CD14-positive monocyte (primary cell): ENCODE data around the gene COQ3. TPM values are rescaled to one million over a fixed set of nuclear protein-coding genes. Genes with fewer than 3 reads are reported as not detected.

ENCODE experiments used
- DNase-seq, 3 donors: peaks; one replicate each; pipeline ENCODE4 v3.0.0-alpha.2; 2011 to 2022
- H2AFZ ChIP-seq: 2 replicates; pipeline ENCODE4 v1.6.0; 2012; ENCODE audit warnings: mild to moderate bottlenecking, low read depth, low read length, inconsistent platforms; ENCODE audit not compliant: insufficient read depth, poor library complexity, severe bottlenecking
- H3K27ac ChIP-seq, 2 donors: 1 replicate in 1 of 2; 2 replicates in 1 of 2; pipeline ENCODE4 v1.5.1; 2012 to 2013; ENCODE audit warnings: low read length in 2 of 2, control low read depth in 1 of 2, inconsistent platforms in 1 of 2, low read depth in 1 of 2, mild to moderate bottlenecking in 1 of 2
- H3K27me3 ChIP-seq, 2 donors: one replicate each; pipeline versions ENCODE4 v1.6.0 to v1.6.1; 2011 to 2013; ENCODE audit warnings: low read length in 2 of 2; ENCODE audit not compliant: control insufficient read depth in 2 of 2, insufficient read depth in 2 of 2
- H3K36me3 ChIP-seq, 2 donors: replicated peaks in 1 of 2; 1 replicate in 1 of 2; 2 replicates in 1 of 2; pipeline versions ENCODE4 v1.5.1 to v1.6.1; 2012 to 2013; ENCODE audit warnings: low read length in 2 of 2, control low read depth in 1 of 2, inconsistent platforms in 1 of 2, mild to moderate bottlenecking in 1 of 2; ENCODE audit not compliant: insufficient read depth in 2 of 2, control insufficient read depth in 1 of 2
- H3K4me1 ChIP-seq, 2 donors: 1 replicate in 1 of 2; 2 replicates in 1 of 2; pipeline versions ENCODE4 v1.5.1 to v1.6.1; 2012 to 2013; ENCODE audit warnings: low read length in 2 of 2, control low read depth in 1 of 2, inconsistent platforms in 1 of 2, mild to moderate bottlenecking in 1 of 2, moderate library complexity in 1 of 2; ENCODE audit not compliant: insufficient read depth in 2 of 2, control insufficient read depth in 1 of 2
- H3K4me2 ChIP-seq: replicated peaks from 2 replicates; pipeline ENCODE3; 2012; ENCODE audit warnings: low read length, moderate library complexity, mild to moderate bottlenecking; ENCODE audit not compliant: poor library complexity, severe bottlenecking; ENCODE audit errors: extremely low read depth
- H3K4me3 ChIP-seq, 3 experiments: fragments of 200-600 bp in 1 of 3; sonication (generic) in 1 of 3; replicated peaks in 1 of 3; 1 replicate in 2 of 3; 2 replicates in 1 of 3; pipeline ENCODE4 v1.5.1; 2011 to 2013; ENCODE audit warnings: low read length in 3 of 3, mild to moderate bottlenecking in 3 of 3, control low read depth in 2 of 3, low read depth in 2 of 3, inconsistent platforms in 1 of 3, moderate library complexity in 1 of 3
- H3K79me2 ChIP-seq: 2 replicates; pipeline ENCODE4 v1.6.0; 2012; ENCODE audit warnings: mild to moderate bottlenecking, control low read depth, inconsistent platforms, low read length, moderate library complexity; ENCODE audit not compliant: insufficient read depth
- H3K9ac ChIP-seq: 2 replicates; pipeline ENCODE4 v1.6.0; 2017; ENCODE audit warnings: low read length, mild to moderate bottlenecking; ENCODE audit not compliant: insufficient read depth, poor library complexity, severe bottlenecking
- H3K9me3 ChIP-seq, 2 donors: replicated peaks in 1 of 2; 1 replicate in 1 of 2; 2 replicates in 1 of 2; pipeline versions ENCODE4 v1.5.1 to v1.6.1; 2012 to 2013; ENCODE audit warnings: low read length in 2 of 2, control low read depth in 1 of 2; ENCODE audit not compliant: control insufficient read depth in 1 of 2, insufficient read depth in 1 of 2
- H4K20me1 ChIP-seq: 2 replicates; pipeline ENCODE4 v1.6.0; 2012; ENCODE audit warnings: mild to moderate bottlenecking, low read length, control low read depth, moderate library complexity; ENCODE audit not compliant: insufficient read depth
- H3K27ac Mint-ChIP-seq, 7 donors: one replicate each; pipeline ENCODE4 v1.8.0; 2020; ENCODE audit warnings: mild to moderate bottlenecking in 7 of 7, mixed read lengths in 7 of 7, moderate library complexity in 6 of 7, inconsistent platforms in 2 of 7
- H3K27me3 Mint-ChIP-seq, 3 donors: one replicate each; pipeline ENCODE4 v1.8.0; 2021 to 2022; ENCODE audit warnings: low read depth in 3 of 3, mild to moderate bottlenecking in 3 of 3, mixed read lengths in 3 of 3, moderate library complexity in 3 of 3, inconsistent platforms in 1 of 3
- H3K36me3 Mint-ChIP-seq, 2 donors: one replicate each; pipeline ENCODE4 v1.8.0; 2020; ENCODE audit warnings: mixed read lengths in 2 of 2, inconsistent platforms in 1 of 2, mild to moderate bottlenecking in 1 of 2
- H3K4me1 Mint-ChIP-seq: one replicate; pipeline ENCODE4 v1.8.0; 2020; ENCODE audit warnings: mild to moderate bottlenecking, mixed read lengths
- H3K4me3 Mint-ChIP-seq, 2 donors: one replicate each; pipeline ENCODE4 v1.8.0; 2020; ENCODE audit warnings: mild to moderate bottlenecking in 2 of 2, mixed read lengths in 2 of 2, moderate library complexity in 1 of 2
- H3K9me3 Mint-ChIP-seq, 7 donors: one replicate each; pipeline ENCODE4 v1.8.0; 2020 to 2022; ENCODE audit warnings: mixed read lengths in 7 of 7, mild to moderate bottlenecking in 6 of 7, moderate library complexity in 6 of 7, inconsistent platforms in 2 of 7
- CTCF ChIP-seq: fragments of 200-600 bp; IDR thresholded peaks from one replicate; pipeline ENCODE4 v1.8.0; 2022; ENCODE audit warnings: antibody characterized with exemption, mild to moderate bottlenecking
- whole genome bisulfite sequencing: methylation state at CpG from one replicate; pipeline ENCODE4 v1.1.5; 2013; ENCODE audit warnings: missing lambda C conversion rate; ENCODE audit not compliant: insufficient coverage; 5-methylcytosine and 5-hydroxymethylcytosine counted together
- intact Hi-C, 2 donors: fragments of 100-400 bp; cut with micrococcal nuclease; formaldehyde crosslinking; loops; one replicate each; pipeline versions ENCODE4 v1.15.0 to v1.15.1; 2023
- polyA plus RNA-seq, 3 donors: library from polyadenylated mRNA; depleted of rRNA in 1 of 3; unstranded in 2 of 3; stranded (reverse) in 1 of 3; fragments of 300-500 nt in 2 of 3; fragments of >200 nt in 1 of 3; fragmentation: Illumina TruSeq in 2 of 3; gene quantifications; 1 replicate in 2 of 3; 2 replicates in 1 of 3; pipeline ENCODE4 v1.2.3, GENCODE V29; 2012 to 2021

COQ3 gene
- polyA plus RNA-seq, 3 donors = 1.5 to 2.3 (median 1.6) TPM

- peaks cover 0 to 4% of the 10 kb centered on the region in 2 donors for H3K4me1 ChIP-seq
- WGBS = no CpG with 5 or more reads among the region's 2 CpGs
- no peak overlapping the region for H3K9ac ChIP-seq
- H3K9me3 Mint-ChIP-seq = peaks cover 0 to 2% (median 0%) of the 10 kb centered on the region in 7 donors
- no peak overlapping the region for H3K4me3 ChIP-seq
- no peaks in the 10 kb centered on the region for H4K20me1 ChIP-seq
- H3K4me1 Mint-ChIP-seq = peaks cover 10% of the 10 kb centered on the region
- H3K4me3 Mint-ChIP-seq = no peak overlapping the region
- H3K27ac ChIP-seq = no peak overlapping the region
- no peak overlapping the region for H3K4me2 ChIP-seq
- H3K27ac Mint-ChIP-seq = no peak overlapping the region
- H3K9me3 ChIP-seq = no peaks in the 10 kb centered on the region
- no peak overlapping the region for H2AFZ ChIP-seq
- peaks cover 23 to 25% of the 10 kb centered on the region in 2 donors for H3K36me3 Mint-ChIP-seq
- H3K79me2 ChIP-seq = peaks cover 8% of the 10 kb centered on the region
- H3K36me3 ChIP-seq = peaks cover 13 to 27% of the 10 kb centered on the region in 2 donors
- no peak for TF ChIP-seq CTCF
- DNase-seq = no peak
- no peaks in the 10 kb centered on the region for H3K27me3 Mint-ChIP-seq
- no peaks in the 10 kb centered on the region for H3K27me3 ChIP-seq
- intact Hi-C loops = no loop called here
Observed at GRCh38 chr6:99431901-99432300, 37.9 kb upstream of the COQ3 start.

GRCh38 chr6:99427988-99428387, 34.0 kb upstream of the COQ3 start:
- Mint-ChIP-seq H3K9me3 (peaks cover 0 to 2% (median 0%) of the 10 kb centered on the region in 7 donors), H3K4me1 (peaks cover 33% of the 10 kb centered on the region), H3K27me3 (no peaks in the 10 kb centered on the region), H3K27ac (peak overlapping the region in 1 of 7 donors; percentile 34), H3K4me3 (no peak overlapping the region), H3K36me3 (peaks cover 23 to 25% of the 10 kb centered on the region in 2 donors)
- Histone ChIP-seq H3K79me2 (peaks cover 37% of the 10 kb centered on the region), H3K36me3 (peaks cover 13 to 32% of the 10 kb centered on the region in 2 donors), H3K27me3 (no peaks in the 10 kb centered on the region), H4K20me1 (peaks cover 14% of the 10 kb centered on the region), H3K4me3 (no peak overlapping the region), H3K27ac (no peak overlapping the region), H2AFZ (no peak overlapping the region), H3K9me3 (no peaks in the 10 kb centered on the region), H3K9ac (no peak overlapping the region), H3K4me2 (no peak overlapping the region), H3K4me1 (peaks cover 19 to 30% of the 10 kb centered on the region in 2 donors)
- intact Hi-C loops = no loop called here
- 100% methylated on average over 1 of the region's 5 CpGs for WGBS
- no peak for TF ChIP-seq CTCF
- no peak for DNase-seq
